Stimulated activated CD4-positive, alpha-beta T cell treated with anti-CD3 and anti-CD28 coated beads, Interleukin-1b, Interleukin-23, amount 100 ng/mL, for 4 hours (primary cell): Measurements from ENCODE around the gene ABCA7.

Experiments
- DNase-seq, 2 donors: peaks; one replicate each; pipeline ENCODE4 v3.0.0-alpha.2; 2020; ENCODE audit warnings: low read depth in 2 of 2

ABCA7 gene

GRCh38 chr19:1039646-1040475 is at the start of gene ABCA7:
ABCA7 (plus strand) TSS chr19:1040107; CDS start chr19:1041362, 1,255 bp downstream.
- peak; percentile 99 to 100 for DNase-seq

GRCh38 chr19:990119-990571 is 49.8 kb upstream of the ABCA7 start:
- DNase-seq: no peak

- DNase-seq: no peak
These were observed 49.2 kb upstream of the ABCA7 start for GRCh38 chr19:990746-991145.

- DNase-seq: peak; percentile 34 to 50
These were observed 48.6 kb upstream of the ABCA7 start for GRCh38 chr19:991174-991931.

- no peak for DNase-seq
These were observed 47.8 kb upstream of the ABCA7 start for GRCh38 chr19:991932-992669.

GRCh38 chr19:992670-993055 is 47.2 kb upstream of the ABCA7 start:
- DNase-seq: no peak

GRCh38 chr19:993361-993830 is 46.5 kb upstream of the ABCA7 start:
- no peak for DNase-seq

GRCh38 chr19:993831-994393 is 46.0 kb upstream of the ABCA7 start:
- no peak for DNase-seq

GRCh38 chr19:994516-994915 is 45.4 kb upstream of the ABCA7 start:
- DNase-seq: no peak

GRCh38 chr19:995051-995827 is 44.7 kb upstream of the ABCA7 start:
- no peak for DNase-seq

- peak; percentile 49 to 52 for DNase-seq
These were observed 43.7 kb upstream of the ABCA7 start for GRCh38 chr19:996051-996838.

GRCh38 chr19:998064-998463 is 41.8 kb upstream of the ABCA7 start:
- DNase-seq: no peak

GRCh38 chr19:999379-999719 is 40.6 kb upstream of the ABCA7 start:
- no peak for DNase-seq

- DNase-seq: peak; percentile 56 to 62
These were observed 39.8 kb upstream of the ABCA7 start, which contains the start of gene GRIN3B for GRCh38 chr19:1000095-1000494. GRIN3B (plus strand) TSS chr19:1000419; CDS start chr19:1000438, 19 bp downstream.

- DNase-seq: no peak
These were observed 39.0 kb upstream of the ABCA7 start for GRCh38 chr19:1000591-1001537.

GRCh38 chr19:1001538-1002166 is 38.3 kb upstream of the ABCA7 start:
- DNase-seq: peak; percentile 68 to 71

- no peak for DNase-seq
These were observed 37.3 kb upstream of the ABCA7 start for GRCh38 chr19:1002600-1002999.

GRCh38 chr19:1003283-1003682 is 36.6 kb upstream of the ABCA7 start:
- no peak for DNase-seq
